Heart left ventricle (tissue), 16 donors: ENCODE results near the gene C17orf58. TPM values are rescaled to one million over a fixed set of nuclear protein-coding genes. Genes with fewer than 3 reads are reported as not detected.
A peak's percentile ranks its signal among the peaks of the same experiment; 100 is the strongest.
"Not testable (repeated sequence)": the region's sequence is repeated elsewhere in the genome, so short reads cannot be mapped to it uniquely, and the experiment has no call there.

Experiments used
- ATAC-seq, 4 donors: fragments of 200-7000 bp; cut with Tn5 transposase; one replicate each; pipeline ENCODE4 v1.9.1; 2020 to 2022; ENCODE audit warnings: moderate library complexity in 4 of 4, mild to moderate bottlenecking in 3 of 4, moderate number of reproducible peaks in 1 of 4
- DNase-seq, 5 donors: peaks; one replicate each; pipeline ENCODE4 v3.0.0-alpha.2; 2020
- H3K27ac ChIP-seq, 12 donors: fragments of 200-600 bp; sonication (generic) in 4 of 12; one replicate each; pipeline versions ENCODE4 v1.5.0 to v1.8.0; 2016 to 2022; ENCODE audit warnings: mild to moderate bottlenecking in 2 of 12
- H3K27me3 ChIP-seq, 9 donors: fragments of 200-600 bp; sonication (generic) in 2 of 9; one replicate each; pipeline versions ENCODE4 v1.5.1 to v1.8.0; 2016 to 2022; ENCODE audit warnings: mild to moderate bottlenecking in 3 of 9
- H3K36me3 ChIP-seq, 9 donors: fragments of 200-600 bp; sonication (generic) in 2 of 9; one replicate each; pipeline versions ENCODE4 v1.5.0 to v1.8.0; 2018 to 2022; ENCODE audit warnings: mild to moderate bottlenecking in 2 of 9
- H3K4me1 ChIP-seq, 12 donors: fragments of 200-600 bp; sonication (generic) in 4 of 12; one replicate each; pipeline versions ENCODE4 v1.5.0 to v1.8.0; 2016 to 2022; ENCODE audit warnings: mild to moderate bottlenecking in 3 of 12
- H3K4me3 ChIP-seq, 12 donors: fragments of 200-600 bp; sonication (generic) in 4 of 12; one replicate each; pipeline versions ENCODE4 v1.5.0 to v1.8.0; 2017 to 2022; ENCODE audit warnings: mild to moderate bottlenecking in 9 of 12, moderate library complexity in 4 of 12
- H3K9me3 ChIP-seq, 12 donors: fragments of 200-600 bp; sonication (generic) in 4 of 12; one replicate each; pipeline versions ENCODE4 v1.5.0 to v1.8.0; 2016 to 2022; ENCODE audit warnings: mild to moderate bottlenecking in 1 of 12
- CTCF ChIP-seq, 12 donors: fragments of 200-600 bp; sonication (generic) in 4 of 12; IDR thresholded peaks; one replicate each; pipeline versions ENCODE4 v1.5.0 to v1.8.0; 2018 to 2022; ENCODE audit warnings: antibody characterized with exemption in 12 of 12, mild to moderate bottlenecking in 5 of 12
- POLR2A ChIP-seq, 2 donors: fragments of 450-650 bp; IDR thresholded peaks; one replicate each; pipeline ENCODE4 v1.6.1; 2017; ENCODE audit warnings: antibody characterized with exemption in 2 of 2, mild to moderate bottlenecking in 2 of 2, moderate library complexity in 2 of 2
- WGBS, 4 donors: extraction: QIAGEN DNeasy Blood & Tissue Kit in 2 of 4; methylation state at CpG; one replicate each; pipeline versions ENCODE4 v1.1.5 to v1.1.7; 2013 to 2018; 5-methylcytosine and 5-hydroxymethylcytosine counted together
- intact Hi-C, 10 donors: fragments of 100-400 bp; cut with DNase I; formaldehyde crosslinking; loops; one replicate each; pipeline versions ENCODE4 v1.11.1 to v1.14.2; 2022
- polyA plus RNA-seq, 2 donors: library from polyadenylated mRNA; stranded (reverse); fragments of 200-250 nt; gene quantifications; one replicate each; pipeline ENCODE4 v1.2.3, GENCODE V29; 2013
- total RNA-seq, 9 donors: library from RNA; depleted of rRNA in 2 of 9; stranded (reverse); fragments of >200 nt in 2 of 9; fragmentation: NEBNext Ultra II Directional in 3 of 9; extraction: Animal tissue kit (Norgen Biotek cat#: 25700) in 3 of 9; gene quantifications; one replicate each; pipeline versions ENCODE4 v1.1.0 to v1.2.4, GENCODE V29; 2016 to 2023
- donor health status: ischemic (EF 13 %, LVEDD 7.1; RV severe dilation, severe dysfunction).
- donor health status: healthy with polysubstance abuse.
- donor health status: DM: no; HTN: yes; CAD: no.
- donor health status: DM: no; HTN: no; CAD: no.
- donor health status: ischemic (EF 25% LVEDD 6.9; RV normal size, moderate dysfunction).
- donor health status: ischemic (EF 25% LVEDD 5.7; RV mildly dilated, moderate dysfunction).
- donor health status: healthy.
- donor health status: DM: yes; HTN: yes; CAD: no.
- donor health status: ischemic (EF 35%, LVEDD 5.7; RV mildly dilated, moderate dysfunction).
- donor health status: nonischemic (EF 11% LVEDD 7.7; RV severe dilation, severe dysfunction).
- donor health status: DM: yes; HTN: yes; CAD: no.
- donor health status: PGD.
- donor health status: ischemic (EF 29% LVEDD 5.4; RV normal size, mild dysfunction).
- donor health status: nonischemic (EF 23%, LVEDD 6.1; RV moderate dilation, normal function).

The C17orf58 gene
- total and polyA plus RNA-seq, 11 donors: 4.1 to 11.8 (median 5.8) TPM

- intact Hi-C loops: no loop called here
- no peaks in the 10 kb centered on the region for H3K4me1 ChIP-seq
- H3K4me3 ChIP-seq: no peak overlapping the region
- no peak for ATAC-seq
- peak overlapping the region in 2 of 12 donors; percentile 12 to 28 for H3K27ac ChIP-seq
- TF ChIP-seq CTCF (IDR thresholded peaks at IDR 0.05) (no peak), POLR2A (IDR thresholded peaks at IDR 0.05) (no peak)
- WGBS, 4 donors: 70 to 77% (median 72%) methylated on average over 9 of the region's 9 CpGs
- no peaks in the 10 kb centered on the region for H3K9me3 ChIP-seq
- H3K36me3 ChIP-seq: peaks cover 0 to 37% (median 26%) of the 10 kb centered on the region in 9 donors
- H3K27me3 ChIP-seq: no peaks in the 10 kb centered on the region
- no peak for DNase-seq
Observed at GRCh38 chr17:67982034-67982640, 14.1 kb downstream of the C17orf58 start.

- intact Hi-C loops, ATAC-seq, H3K9me3 ChIP-seq, H3K4me1 ChIP-seq, H3K4me3 ChIP-seq, H3K27me3 ChIP-seq, H3K27ac ChIP-seq, DNase-seq: not testable (repeated sequence)
- 64 to 67% (median 65%) methylated on average over 3 of the region's 3 CpGs for WGBS, 4 donors
- H3K36me3 ChIP-seq: peaks cover 0 to 50% (median 37%) of the 10 kb centered on the region in 9 donors
Observed at GRCh38 chr17:67980883-67981282, 15.4 kb downstream of the C17orf58 start.

- H3K4me3 ChIP-seq: no peak overlapping the region
- intact Hi-C loops: no loop called here
- WGBS, 4 donors: 93 to 97% (median 93%) methylated on average over 2 of the region's 2 CpGs
- no peaks in the 10 kb centered on the region for H3K4me1 ChIP-seq
- H3K27me3 ChIP-seq: no peaks in the 10 kb centered on the region
- ATAC-seq (no peak), DNase-seq (no peak)
- peaks cover 0 to 53% (median 41%) of the 10 kb centered on the region in 9 donors for H3K36me3 ChIP-seq
- no peak for TF ChIP-seq POLR2A (IDR thresholded peaks at IDR 0.05)
- no peak for TF ChIP-seq CTCF (IDR thresholded peaks at IDR 0.05)
- no peaks in the 10 kb centered on the region for H3K9me3 ChIP-seq
- H3K27ac ChIP-seq: no peak overlapping the region
Observed at GRCh38 chr17:67980456-67980855, 15.8 kb downstream of the C17orf58 start.

GRCh38 chr17:67976306-67976705 lies 20.0 kb downstream of the C17orf58 start:
- H3K9me3 ChIP-seq, DNase-seq, H3K4me3 ChIP-seq, H3K27ac ChIP-seq, H3K4me1 ChIP-seq, H3K27me3 ChIP-seq, intact Hi-C loops, ATAC-seq: not testable (repeated sequence)
- H3K36me3 ChIP-seq: peaks cover 0 to 81% (median 57%) of the 10 kb centered on the region in 9 donors
- 92 to 99% (median 97%) methylated on average over 6 of the region's 6 CpGs for WGBS, 4 donors

- H3K9me3 ChIP-seq: no peaks in the 10 kb centered on the region
- 62 to 70% (median 66%) methylated on average over 8 of the region's 8 CpGs for WGBS, 4 donors
- DNase-seq (no peak), ATAC-seq (no peak)
- intact Hi-C loops: no loop called here
- H3K27me3 ChIP-seq: no peaks in the 10 kb centered on the region
- no peak overlapping the region for H3K4me3 ChIP-seq
- no peaks in the 10 kb centered on the region for H3K4me1 ChIP-seq
- no peak overlapping the region for H3K27ac ChIP-seq
- peaks cover 0 to 80% (median 68%) of the 10 kb centered on the region in 9 donors for H3K36me3 ChIP-seq
- TF ChIP-seq POLR2A (IDR thresholded peaks at IDR 0.05) (no peak), CTCF (IDR thresholded peaks at IDR 0.05) (no peak)
Observed at GRCh38 chr17:67974598-67975066, 21.6 kb downstream of the C17orf58 start.
